Large intestine (tissue), 3 donors: ENCODE measurements around the gene SYNDIG1L. TPM values are rescaled to one million over a fixed set of nuclear protein-coding genes. Genes with fewer than 3 reads are reported as not detected.

Experiments
- DNase-seq, 2 donors: peaks; one replicate each; pipeline versions ENCODE4 v3.0.0 to v3.0.0-alpha.2; 2013
- H3K27ac ChIP-seq: one replicate; pipeline ENCODE4 v1.5.1; 2013; ENCODE audit warnings: low read length
- H3K27me3 ChIP-seq: 2 replicates; pipeline ENCODE4 v1.6.1; 2013; ENCODE audit warnings: low read length; ENCODE audit not compliant: control insufficient read depth, insufficient read depth
- H3K36me3 ChIP-seq: 2 replicates; pipeline ENCODE4 v1.6.1; 2013; ENCODE audit warnings: low read length; ENCODE audit not compliant: control insufficient read depth, insufficient read depth
- H3K4me1 ChIP-seq: one replicate; pipeline ENCODE4 v1.6.1; 2013; ENCODE audit warnings: low read length; ENCODE audit not compliant: control insufficient read depth, insufficient read depth
- H3K4me3 ChIP-seq: one replicate; pipeline ENCODE4 v1.5.1; 2013; ENCODE audit warnings: low read length
- H3K9me3 ChIP-seq: one replicate; pipeline ENCODE4 v1.6.1; 2013; ENCODE audit warnings: mild to moderate bottlenecking, low read depth, low read length, moderate library complexity; ENCODE audit not compliant: control insufficient read depth
- WGBS: methylation state at CpG from one replicate; pipeline ENCODE4 v1.1.5; 2013; ENCODE audit warnings: low lambda C conversion rate; ENCODE audit not compliant: insufficient coverage; 5-methylcytosine and 5-hydroxymethylcytosine counted together
- polyA plus RNA-seq: library from polyadenylated mRNA; unstranded; fragments of 120-200 nt; gene quantifications from one replicate; pipeline ENCODE4 v1.2.1, GENCODE V29; 2013

The SYNDIG1L gene
- polyA plus RNA-seq, 1 donor, result 0.10 TPM

DNA sequence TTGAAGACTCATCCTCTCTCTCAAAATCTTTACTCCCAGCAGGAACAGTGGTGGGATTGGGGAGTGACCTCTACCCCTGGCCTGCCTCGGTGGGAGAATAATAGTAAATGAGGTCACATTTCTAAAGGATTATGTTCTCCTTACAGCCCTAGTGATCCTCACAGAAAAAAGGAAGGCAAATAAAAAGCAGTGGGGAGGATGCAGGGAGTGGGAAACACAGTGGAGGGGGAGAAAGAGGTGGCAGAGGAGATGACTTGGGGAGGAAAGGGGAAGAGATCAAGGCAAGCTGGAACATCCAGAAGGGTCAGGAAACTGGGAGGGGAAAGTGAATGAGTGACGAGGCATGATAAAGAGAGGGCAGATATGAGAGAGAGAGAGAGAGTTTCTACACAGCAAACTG lies 8.3 kb upstream of the SYNDIG1L start:
- no peak overlapping the region for H3K27ac ChIP-seq
- 0% methylated on average over 1 of the region's 2 CpGs for WGBS
- peaks cover 4% of the 10 kb centered on the region for H3K27me3 ChIP-seq
- H3K36me3 ChIP-seq, result no peaks in the 10 kb centered on the region
- H3K4me3 ChIP-seq, result no peak overlapping the region
- H3K9me3 ChIP-seq, result no peaks in the 10 kb centered on the region
- no peaks in the 10 kb centered on the region for H3K4me1 ChIP-seq
- no peak for DNase-seq

DNA sequence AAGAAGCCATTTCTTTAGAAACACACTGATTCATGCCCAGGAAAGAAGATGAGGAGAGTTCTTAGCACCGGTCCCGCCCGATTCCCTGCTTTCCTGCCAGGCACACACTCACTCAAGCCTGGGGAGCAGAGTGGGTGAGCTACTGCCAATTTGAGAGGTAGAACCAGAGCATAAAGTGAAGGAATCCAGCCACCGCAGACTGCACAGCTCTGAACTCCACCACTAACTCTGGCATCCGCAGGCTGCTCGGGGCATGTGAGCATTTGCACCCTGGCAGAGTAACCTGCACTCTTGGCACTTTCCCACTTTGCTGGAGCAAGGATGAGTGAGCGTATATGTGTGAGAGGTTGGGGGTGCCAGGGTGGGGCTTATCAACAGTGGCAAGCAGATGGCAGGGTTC lies 4.0 kb upstream of the SYNDIG1L start:
- no CpG with 5 or more reads among the region's 7 CpGs for WGBS

DNA sequence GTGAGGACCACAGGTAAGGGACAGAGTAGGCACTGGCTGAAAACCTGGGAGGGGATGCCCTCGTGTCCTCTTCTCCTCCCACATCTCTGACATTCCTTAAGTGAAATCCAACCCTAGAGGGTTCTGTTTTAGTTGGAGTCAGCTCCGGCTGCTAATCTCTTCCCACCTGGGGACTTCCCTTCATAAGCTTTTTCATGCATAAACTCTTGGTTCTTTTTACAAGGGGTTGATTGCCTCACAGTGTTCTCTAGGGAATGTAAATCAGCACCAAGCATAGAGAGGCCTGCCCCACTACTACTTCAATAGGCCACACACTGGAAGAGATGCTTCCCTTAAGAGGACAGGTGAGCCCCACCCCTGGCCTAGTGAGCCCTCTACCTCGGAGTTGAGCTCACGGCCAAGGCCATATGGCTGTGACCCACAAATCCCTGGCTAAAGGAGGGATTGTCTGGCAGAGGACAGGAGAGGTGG lies 3.2 kb upstream of the SYNDIG1L start:
- no peaks in the 10 kb centered on the region for H3K9me3 ChIP-seq
- no peaks in the 10 kb centered on the region for H3K36me3 ChIP-seq
- no peak overlapping the region for H3K4me3 ChIP-seq
- no peaks in the 10 kb centered on the region for H3K4me1 ChIP-seq
- WGBS, result no CpG with 5 or more reads among the region's 4 CpGs
- peaks cover 34% of the 10 kb centered on the region for H3K27me3 ChIP-seq
- H3K27ac ChIP-seq, result no peak overlapping the region
- no peak for DNase-seq

More for the DNA sequence above, 4.0 kb upstream of the SYNDIG1L start:
- Histone ChIP-seq H3K4me3 (no peak overlapping the region), H3K4me1 (no peaks in the 10 kb centered on the region), H3K36me3 (no peaks in the 10 kb centered on the region), H3K9me3 (no peaks in the 10 kb centered on the region), H3K27ac (no peak overlapping the region), H3K27me3 (peaks cover 28% of the 10 kb centered on the region)
- no peak for DNase-seq

DNA sequence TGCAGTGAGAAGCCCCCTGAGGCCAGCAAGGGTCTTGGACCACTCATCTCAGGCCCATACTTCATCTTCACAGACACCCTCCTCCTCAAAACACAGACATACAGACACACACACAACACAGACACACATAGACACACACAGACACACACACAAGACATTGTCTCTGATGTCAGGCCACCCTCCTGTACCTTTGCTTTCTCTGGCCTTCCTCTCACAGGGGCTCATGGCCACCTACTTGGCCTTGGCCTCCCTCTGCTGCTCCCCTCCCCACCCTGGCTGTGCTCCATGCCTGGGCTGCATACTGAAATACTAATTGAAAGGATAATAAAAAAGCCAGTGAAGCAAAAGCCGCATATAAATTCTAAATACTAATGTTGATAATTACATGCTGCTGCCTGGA lies 1.6 kb upstream of the SYNDIG1L start:
- Histone ChIP-seq H3K4me3 (no peak overlapping the region), H3K27ac (no peak overlapping the region), H3K9me3 (no peaks in the 10 kb centered on the region), H3K4me1 (no peaks in the 10 kb centered on the region), H3K27me3 (peaks cover 40% of the 10 kb centered on the region), H3K36me3 (no peaks in the 10 kb centered on the region)
- DNase-seq, result no peak
- no CpG with 5 or more reads among the region's 1 CpG for WGBS

DNA sequence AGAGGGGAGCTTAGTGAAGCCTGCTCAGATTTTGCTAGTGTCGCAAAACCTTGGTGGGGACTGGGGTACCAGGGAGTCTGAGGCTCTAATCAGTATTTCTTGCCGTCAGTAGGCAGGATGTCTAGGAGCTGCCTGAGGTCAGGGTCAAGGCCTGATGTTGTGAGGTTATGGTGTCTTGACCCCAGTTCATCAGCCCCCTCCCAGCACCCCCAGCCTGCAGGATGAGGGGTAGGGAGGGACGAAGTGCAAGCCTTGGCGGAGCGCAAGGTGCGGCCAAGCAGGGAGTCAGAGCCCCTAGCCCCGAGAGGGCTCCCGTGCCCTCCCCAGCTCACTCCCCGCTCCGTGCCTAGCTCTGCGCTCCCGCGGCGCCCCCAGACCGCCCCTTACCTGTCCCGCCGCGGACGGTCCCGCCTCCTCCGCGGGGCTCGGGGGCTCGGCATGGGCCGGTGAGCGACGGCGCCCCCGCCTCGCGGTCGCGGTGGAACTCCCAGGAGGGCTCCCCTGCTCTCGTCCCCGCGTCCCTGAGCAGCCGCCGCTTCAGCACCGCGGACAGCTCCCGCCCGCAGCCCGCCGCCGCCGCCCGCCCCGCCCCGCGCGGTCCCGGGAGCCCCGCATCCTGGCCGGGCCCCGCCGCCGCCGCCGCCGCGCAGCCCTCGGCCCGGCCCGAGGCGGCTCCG lies 347 bp downstream of the SYNDIG1L start:
- Histone ChIP-seq H3K36me3 (no peaks in the 10 kb centered on the region), H3K27ac (no peak overlapping the region), H3K4me1 (no peaks in the 10 kb centered on the region), H3K27me3 (peaks cover 52% of the 10 kb centered on the region), H3K9me3 (no peaks in the 10 kb centered on the region), H3K4me3 (no peak overlapping the region)
- peak in 1 of 2 donors; percentile 24 for DNase-seq
- WGBS, result no CpG with 5 or more reads among the region's 66 CpGs

DNA sequence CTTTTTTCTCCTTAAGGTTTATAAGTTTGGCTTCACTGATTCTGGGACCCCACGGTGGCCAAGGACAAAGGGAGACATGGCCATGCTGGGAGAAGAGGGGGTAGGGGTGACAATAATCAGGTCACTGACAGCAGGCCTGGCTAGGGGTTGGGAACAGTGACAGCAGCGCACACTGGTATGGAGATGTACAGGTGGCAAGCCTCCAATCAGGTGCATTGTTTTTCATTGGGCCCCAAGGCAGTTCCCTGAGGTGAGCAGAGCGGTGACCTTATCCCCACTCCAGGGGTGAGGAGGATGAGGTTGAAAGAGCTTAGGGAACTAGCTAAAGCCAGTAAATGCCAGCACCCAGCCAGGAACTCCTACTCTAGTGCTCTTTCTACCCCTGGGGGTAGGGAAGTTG lies 1.4 kb downstream of the SYNDIG1L start:
- no peak overlapping the region for H3K4me3 ChIP-seq
- H3K27ac ChIP-seq, result no peak overlapping the region
- H3K4me1 ChIP-seq, result no peaks in the 10 kb centered on the region
- H3K36me3 ChIP-seq, result no peaks in the 10 kb centered on the region
- peaks cover 56% of the 10 kb centered on the region for H3K27me3 ChIP-seq
- WGBS, result no CpG with 5 or more reads among the region's 3 CpGs
- no peaks in the 10 kb centered on the region for H3K9me3 ChIP-seq
- no peak for DNase-seq

DNA sequence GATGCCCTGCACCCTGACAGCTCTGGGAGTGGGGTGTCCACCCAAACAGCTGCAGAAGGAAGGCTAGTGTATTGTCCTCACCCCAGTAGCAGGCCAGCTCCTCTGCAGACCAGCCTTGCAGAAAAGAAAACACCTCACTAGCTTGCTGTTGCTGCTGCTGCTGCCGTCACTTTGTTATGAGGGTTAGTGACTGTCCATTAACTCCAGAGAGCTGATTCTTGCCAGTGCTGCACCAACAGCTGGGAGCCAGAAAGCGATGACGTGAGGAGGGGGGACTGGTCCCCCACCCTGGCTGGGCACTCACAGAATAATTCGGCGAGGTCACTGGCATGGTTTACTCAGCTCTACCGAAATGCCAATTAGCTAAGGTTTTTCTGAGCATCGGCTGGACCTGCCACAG lies 2.8 kb downstream of the SYNDIG1L start:
- H3K27ac ChIP-seq, result no peak overlapping the region
- peaks cover 62% of the 10 kb centered on the region for H3K27me3 ChIP-seq
- no peak for DNase-seq
- H3K9me3 ChIP-seq, result no peaks in the 10 kb centered on the region
- no peaks in the 10 kb centered on the region for H3K4me1 ChIP-seq
- no CpG with 5 or more reads among the region's 7 CpGs for WGBS
- no peak overlapping the region for H3K4me3 ChIP-seq
- H3K36me3 ChIP-seq, result no peaks in the 10 kb centered on the region

DNA sequence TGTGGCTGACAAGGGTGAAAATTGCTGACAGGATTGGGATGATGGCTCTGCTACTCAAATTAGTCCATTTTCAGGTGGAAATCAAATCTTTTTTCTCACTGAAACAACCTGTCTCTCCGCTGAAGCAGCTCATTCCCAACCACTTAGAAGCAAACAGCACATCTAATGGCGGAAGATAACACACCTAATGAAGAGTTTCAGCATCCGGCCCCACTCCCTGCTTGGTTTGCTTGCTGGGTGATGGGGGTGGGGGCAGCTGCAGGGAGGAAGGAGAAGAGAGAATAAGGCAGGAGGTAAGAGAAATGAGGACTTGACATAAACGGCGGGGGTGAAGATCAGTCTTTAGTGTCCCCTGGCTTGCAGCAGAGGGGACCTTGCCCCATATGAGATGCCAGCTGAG lies 4.0 kb downstream of the SYNDIG1L start:
- no peaks in the 10 kb centered on the region for H3K9me3 ChIP-seq
- no peaks in the 10 kb centered on the region for H3K36me3 ChIP-seq
- H3K4me1 ChIP-seq, result no peaks in the 10 kb centered on the region
- WGBS, result no CpG with 5 or more reads among the region's 5 CpGs
- no peak overlapping the region for H3K27ac ChIP-seq
- no peak for DNase-seq
- H3K4me3 ChIP-seq, result no peak overlapping the region
- H3K27me3 ChIP-seq, result peaks cover 68% of the 10 kb centered on the region

DNA sequence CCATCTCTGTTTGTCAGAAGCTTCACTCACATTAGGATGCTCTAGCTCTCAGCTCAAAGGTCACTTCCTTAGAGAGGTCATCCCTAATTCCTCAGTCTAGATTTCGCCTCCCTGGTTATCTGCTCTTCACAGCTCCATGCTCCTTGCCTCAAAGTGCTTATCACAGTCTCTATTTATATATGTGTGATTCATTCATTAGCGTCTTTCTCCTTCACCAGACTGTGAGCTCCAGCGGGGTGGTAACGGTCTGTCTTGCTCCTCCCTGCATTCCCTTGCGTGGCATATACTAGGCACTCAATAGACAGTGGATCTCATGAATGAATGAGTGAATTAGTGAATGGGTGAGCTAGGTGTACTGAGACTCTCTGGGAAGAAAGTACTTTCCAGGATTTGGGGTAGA lies 6.9 kb downstream of the SYNDIG1L start:
- Histone ChIP-seq H3K36me3 (no peaks in the 10 kb centered on the region), H3K4me3 (no peak overlapping the region), H3K4me1 (no peaks in the 10 kb centered on the region), H3K27ac (no peak overlapping the region), H3K9me3 (no peaks in the 10 kb centered on the region), H3K27me3 (peaks cover 55% of the 10 kb centered on the region)
- WGBS, result no CpG with 5 or more reads among the region's 5 CpGs
- no peak for DNase-seq

DNA sequence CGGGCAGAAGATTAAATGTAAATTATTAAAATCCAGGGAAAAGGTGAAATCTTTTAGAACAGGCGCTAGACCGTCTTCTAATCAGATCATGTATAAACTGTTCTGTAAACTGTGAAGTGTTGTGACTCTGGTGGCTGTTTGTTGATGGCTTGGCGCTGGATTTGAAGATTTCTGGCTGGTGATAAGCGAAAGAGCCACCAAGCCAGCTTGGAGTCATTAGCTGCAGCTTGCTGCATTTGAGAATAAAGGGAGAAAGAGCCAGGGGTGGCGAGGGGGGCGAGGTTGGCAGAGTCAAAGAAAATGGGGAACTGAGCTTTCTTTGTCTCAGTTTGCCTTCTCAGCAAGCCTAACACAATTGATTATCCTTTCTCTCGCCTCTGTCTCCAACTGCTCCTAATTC lies 8.0 kb downstream of the SYNDIG1L start:
- DNase-seq, result no peak
- Histone ChIP-seq H3K27me3 (peaks cover 50% of the 10 kb centered on the region), H3K27ac (no peak overlapping the region), H3K36me3 (no peaks in the 10 kb centered on the region), H3K9me3 (no peaks in the 10 kb centered on the region), H3K4me1 (no peaks in the 10 kb centered on the region), H3K4me3 (no peak overlapping the region)
- 38% methylated on average over 1 of the region's 8 CpGs for WGBS

DNA sequence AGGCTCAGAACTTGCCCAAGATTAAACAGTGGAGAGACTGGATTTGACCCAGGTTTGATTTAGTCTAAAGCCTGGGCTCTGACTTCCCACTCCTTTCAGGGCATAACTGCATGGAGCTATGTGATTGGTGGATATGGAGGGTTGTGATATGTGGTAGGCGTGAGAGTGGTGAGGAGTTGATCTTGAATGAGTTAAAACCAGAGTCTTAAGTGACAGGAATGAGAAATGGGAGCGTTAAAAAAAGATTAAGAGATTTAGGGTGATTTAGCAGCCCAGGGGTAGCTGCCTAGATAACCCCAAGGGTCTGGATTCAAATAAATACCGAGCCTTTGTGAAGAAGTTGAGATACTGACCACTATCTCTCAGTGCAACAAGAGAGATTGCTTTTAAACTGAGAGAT lies 8.4 kb downstream of the SYNDIG1L start:
- H3K4me3 ChIP-seq, result no peak overlapping the region
- no peaks in the 10 kb centered on the region for H3K4me1 ChIP-seq
- no peak for DNase-seq
- H3K27ac ChIP-seq, result no peak overlapping the region
- WGBS, result 28% methylated on average over 2 of the region's 3 CpGs
- H3K9me3 ChIP-seq, result no peaks in the 10 kb centered on the region
- peaks cover 49% of the 10 kb centered on the region for H3K27me3 ChIP-seq
- no peaks in the 10 kb centered on the region for H3K36me3 ChIP-seq
